GM12873 (cell line): ENCODE results near the gene IRS1.

Source experiments
- CTCF ChIP-seq: IDR thresholded peaks from 2 replicates; pipeline ENCODE4 v1.5.1; 2012; ENCODE audit warnings: low read depth, mild to moderate bottlenecking, moderate library complexity, low read length, control low read depth; ENCODE audit not compliant: insufficient read depth; ENCODE audit errors: missing control alignments

Gene IRS1

GRCh38 chr2:226792155-226792881, 7.3 kb downstream of the IRS1 start:
- no peak for TF ChIP-seq CTCF

DNA sequence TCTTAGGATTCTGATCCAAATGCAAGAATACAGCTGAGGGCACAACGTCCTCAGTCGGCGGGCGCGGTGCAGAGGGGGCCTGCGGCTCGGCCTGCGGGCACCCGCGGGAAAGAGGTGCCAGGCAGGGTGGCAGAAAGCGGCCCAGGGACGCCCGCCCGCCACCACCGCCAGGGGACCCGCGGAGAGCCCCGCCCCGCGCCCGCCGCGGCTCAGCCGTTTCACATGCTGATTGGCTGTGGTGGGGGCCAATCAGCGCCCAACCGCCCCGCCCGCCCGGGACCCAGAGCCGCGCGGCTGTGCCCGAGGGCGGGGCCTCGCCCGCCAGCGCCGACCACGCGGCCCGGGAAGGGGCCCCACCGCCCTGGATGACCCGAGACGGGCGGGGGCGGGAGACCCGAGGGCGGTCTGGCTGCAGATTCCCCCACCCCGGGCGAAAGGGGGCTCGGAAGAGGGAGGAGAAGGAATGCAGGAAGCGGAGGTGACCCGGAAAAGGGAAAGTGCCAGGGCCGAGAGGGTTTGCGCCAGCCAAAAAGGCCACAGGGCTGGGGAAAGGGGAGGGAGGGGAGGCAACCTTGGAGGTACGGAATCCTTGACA, 8.0 kb downstream of the IRS1 start:
- TF ChIP-seq CTCF = peak; percentile 34

DNA sequence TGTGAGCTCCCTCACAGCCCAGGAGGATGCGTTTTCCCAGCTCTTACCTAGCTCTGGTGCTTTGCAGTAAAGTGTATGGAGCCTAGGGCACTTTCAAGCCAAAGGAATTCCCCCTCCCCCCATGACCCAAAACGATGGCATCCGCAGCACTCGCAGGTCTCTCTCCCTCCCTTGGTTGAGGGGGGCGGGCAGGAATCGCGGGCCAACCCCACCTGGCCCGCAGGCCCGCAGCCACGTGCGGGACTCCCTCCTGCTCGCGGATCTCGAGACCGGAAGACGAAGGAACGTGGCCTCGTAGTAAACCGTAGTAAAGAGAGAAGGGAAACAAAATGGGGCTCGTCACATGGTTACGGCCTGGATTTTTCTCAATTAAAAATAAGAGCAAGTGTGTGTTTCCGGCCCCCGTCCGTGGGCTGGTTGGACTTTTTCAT, 8.5 kb downstream of the IRS1 start:
- no peak for TF ChIP-seq CTCF

DNA sequence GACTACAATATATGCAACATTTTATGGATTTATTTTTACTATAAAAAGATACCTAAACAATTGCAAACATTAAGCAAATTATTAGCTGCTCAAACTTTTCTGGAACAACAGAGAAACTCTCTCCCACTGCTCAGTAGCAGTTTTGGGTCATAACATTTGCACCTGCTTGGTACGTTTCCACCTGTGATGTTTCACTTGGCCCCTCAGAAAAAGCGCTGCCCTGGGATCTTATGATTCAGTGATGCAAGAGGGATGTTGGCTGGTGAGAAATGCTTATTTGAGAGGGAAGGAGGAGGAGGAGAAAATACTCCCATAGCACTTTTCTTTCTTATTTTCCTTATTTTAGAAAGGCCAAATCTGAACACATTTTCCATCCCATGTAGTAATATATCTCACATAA, 9.2 kb downstream of the IRS1 start:
- TF ChIP-seq CTCF = no peak

GRCh38 chr2:226790011-226790410, 9.6 kb downstream of the IRS1 start:
- no peak for TF ChIP-seq CTCF

DNA sequence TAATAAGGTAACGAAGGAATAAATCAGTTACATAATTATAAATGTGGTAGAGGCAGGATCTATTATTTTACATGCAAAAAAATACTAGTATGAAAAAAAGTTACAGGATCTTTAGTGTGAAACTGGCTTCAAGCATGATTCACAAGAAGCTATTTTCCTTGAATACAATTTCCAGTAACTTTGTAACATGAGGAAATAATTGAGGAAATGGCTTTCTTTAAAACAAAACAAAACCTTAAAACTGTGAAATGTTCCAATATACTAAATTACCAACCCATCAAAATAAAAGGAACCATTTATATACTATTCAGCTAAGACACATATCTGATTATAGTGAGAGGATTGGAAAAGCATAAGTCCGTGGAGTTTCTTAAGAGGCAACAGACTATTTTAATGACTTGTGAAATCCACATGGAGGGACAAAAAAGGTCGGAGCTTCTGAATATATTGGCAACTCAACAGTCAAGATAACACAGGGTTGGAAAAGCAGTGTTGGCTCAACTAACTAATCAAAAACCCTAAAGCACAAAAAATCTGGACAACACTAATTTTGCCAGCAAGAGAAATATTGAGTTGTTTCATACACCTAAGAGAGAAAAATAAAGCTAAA, 10.6 kb downstream of the IRS1 start:
- no peak for TF ChIP-seq CTCF

DNA sequence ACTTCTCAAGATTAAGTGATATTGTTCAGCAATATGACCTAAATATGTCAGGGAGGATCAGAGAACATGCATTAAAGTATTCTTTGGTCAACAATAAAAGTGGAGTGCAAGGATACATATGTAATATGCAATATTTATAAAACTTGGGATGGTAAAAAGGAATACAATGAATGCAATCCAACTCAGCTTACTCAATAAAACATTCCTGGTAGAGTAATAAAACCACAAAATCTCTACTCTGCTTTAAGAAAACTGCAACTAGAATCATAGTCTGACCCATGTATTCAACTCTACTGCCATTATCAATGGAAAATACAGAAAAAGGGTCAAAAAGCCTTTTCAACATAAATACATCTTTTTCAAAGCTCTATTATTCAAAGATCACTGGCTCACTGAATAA, 11.6 kb downstream of the IRS1 start:
- no peak for TF ChIP-seq CTCF
